HL-60 (cell line): ENCODE measurements around the gene PSAP.

ENCODE experiments used
- CTCF ChIP-seq: IDR thresholded peaks from one replicate; pipeline ENCODE4 v1.5.1; 2011; ENCODE audit warnings: low read length, control low read depth, inconsistent platforms; ENCODE audit not compliant: insufficient read depth
- POLR2AphosphoS5 ChIP-seq: IDR thresholded peaks from 2 replicates; pipeline ENCODE4 v1.6.1; 2012; ENCODE audit warnings: low read depth
- REST ChIP-seq: IDR thresholded peaks from 2 replicates; pipeline ENCODE4 v1.6.1; 2012; ENCODE audit warnings: low read depth; ENCODE audit not compliant: insufficient replicate concordance

- TF ChIP-seq POLR2AphosphoS5 (no peak), CTCF (peak; percentile 73), REST (no peak)
Measured at GRCh38 chr10:71812016-71812912, 38.8 kb downstream of the PSAP start.
